Measurements from ENCODE around the gene UST.
"Not testable (repeated sequence)": the region's sequence is repeated elsewhere in the genome, so short reads cannot be mapped to it uniquely, and the experiment has no call there.

Gene UST

DNA sequence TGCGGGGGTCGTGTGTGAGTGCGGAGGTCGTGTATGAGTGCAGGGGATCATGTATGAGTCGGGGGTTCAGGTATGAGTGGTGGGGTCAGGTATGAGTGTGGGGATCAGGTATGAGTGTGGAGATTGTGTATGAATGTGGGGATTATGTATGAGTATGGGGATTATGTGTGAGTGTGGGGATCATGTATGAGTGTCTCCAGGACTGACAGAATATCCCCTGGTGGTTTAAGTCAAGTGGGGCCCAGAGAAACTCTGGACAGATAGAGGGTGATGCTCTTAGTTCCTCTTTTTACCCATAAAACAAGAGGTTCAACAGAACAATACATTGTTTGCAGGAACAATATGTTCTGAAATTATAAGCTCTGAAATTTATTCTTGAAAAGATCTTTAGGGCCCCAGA lies 131.9 kb downstream of the UST start:
- no peak for DNase-seq

DNA sequence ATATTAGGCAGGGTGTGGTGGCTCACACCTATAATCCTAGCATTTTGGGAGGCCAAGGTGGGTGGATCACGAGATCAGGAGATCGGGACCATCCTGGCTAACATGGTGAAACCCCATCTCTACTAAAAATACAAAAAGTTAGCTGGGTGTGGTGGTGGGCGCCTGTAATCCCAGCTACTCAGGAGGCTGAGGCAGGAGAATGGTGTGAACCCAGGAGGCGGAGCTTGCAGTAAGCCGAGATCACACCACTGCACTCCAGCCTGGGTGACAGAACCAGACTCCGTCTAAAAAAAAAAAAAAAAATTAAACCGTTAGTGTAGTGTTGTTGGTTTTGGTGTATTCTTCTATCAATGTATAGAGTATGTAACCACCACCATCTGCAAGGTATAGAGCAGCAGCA lies 133.9 kb downstream of the UST start:
- DNase-seq, result not testable (repeated sequence)

DNA sequence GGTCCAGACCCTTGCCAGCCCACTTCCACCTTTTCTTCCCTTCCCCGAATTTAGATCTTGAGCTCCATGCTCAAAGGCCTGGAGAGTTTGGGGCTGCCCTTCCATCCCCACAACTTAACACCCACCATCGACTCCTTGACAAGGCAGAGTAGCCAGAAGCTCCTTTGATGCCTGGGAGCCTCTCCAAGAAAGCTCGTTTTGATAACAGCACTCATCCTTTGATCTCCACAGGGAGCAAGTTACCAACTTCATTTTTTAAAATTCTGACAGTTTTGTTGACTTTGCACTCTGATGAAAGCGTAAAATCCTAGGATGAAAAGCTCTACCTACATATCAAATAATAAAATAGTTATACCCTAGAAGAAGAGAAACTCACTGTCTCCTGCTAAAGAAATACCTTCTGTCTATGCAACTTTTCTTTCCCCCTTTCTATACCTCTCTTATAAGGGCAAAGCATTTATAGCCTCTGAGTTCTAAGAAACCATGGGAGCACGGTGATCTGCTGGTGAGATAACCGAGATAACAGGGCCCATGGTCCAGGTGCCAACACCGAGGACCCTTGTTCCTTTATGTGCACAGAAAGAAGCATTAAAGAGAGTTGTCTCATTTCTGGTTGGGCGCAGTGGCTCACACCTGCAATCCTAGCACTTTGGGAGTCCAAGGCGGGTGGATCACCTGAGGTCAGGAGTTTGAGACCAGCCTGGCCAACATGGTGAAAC lies 134.9 kb downstream of the UST start:
- no peak for DNase-seq

DNA sequence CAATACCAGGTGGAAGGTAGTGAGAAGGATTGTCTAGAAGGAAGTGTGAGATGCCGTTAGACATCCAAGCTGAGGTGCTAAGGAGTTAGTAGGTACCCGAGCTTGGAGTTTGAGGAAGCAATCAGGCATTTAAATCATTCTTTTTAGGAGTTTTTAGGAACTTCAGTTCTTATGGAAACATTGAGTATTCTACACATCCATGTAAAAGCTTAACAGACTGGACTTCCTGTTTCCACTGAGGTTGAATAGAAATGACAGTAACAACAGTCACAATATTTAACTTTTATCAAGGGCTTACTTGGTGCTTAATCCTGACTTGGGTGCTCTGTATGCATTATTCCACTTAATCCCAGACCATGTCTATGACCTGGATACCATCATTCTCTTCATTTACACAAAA lies 136.4 kb downstream of the UST start:
- no peak for DNase-seq

DNA sequence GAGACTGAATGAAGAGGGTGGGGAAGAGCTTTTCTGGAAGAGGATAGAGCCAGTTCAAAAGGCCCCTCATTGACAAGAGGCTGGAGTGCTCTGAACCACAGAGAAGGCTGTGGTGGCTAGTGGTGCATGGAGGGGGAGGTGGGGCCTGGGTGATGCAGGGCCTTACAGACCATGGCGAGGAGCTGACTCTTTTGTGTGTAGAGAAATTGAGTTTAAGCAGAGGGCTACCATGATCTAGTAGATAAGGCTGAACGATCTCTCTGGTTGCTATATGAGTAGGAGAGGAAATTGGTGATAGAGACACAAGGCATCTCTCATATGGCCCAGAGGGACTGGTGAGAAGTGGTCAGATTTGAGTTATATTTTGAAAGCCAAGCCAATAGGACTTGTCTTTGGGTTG lies 137.6 kb downstream of the UST start:
- DNase-seq, result no peak

DNA sequence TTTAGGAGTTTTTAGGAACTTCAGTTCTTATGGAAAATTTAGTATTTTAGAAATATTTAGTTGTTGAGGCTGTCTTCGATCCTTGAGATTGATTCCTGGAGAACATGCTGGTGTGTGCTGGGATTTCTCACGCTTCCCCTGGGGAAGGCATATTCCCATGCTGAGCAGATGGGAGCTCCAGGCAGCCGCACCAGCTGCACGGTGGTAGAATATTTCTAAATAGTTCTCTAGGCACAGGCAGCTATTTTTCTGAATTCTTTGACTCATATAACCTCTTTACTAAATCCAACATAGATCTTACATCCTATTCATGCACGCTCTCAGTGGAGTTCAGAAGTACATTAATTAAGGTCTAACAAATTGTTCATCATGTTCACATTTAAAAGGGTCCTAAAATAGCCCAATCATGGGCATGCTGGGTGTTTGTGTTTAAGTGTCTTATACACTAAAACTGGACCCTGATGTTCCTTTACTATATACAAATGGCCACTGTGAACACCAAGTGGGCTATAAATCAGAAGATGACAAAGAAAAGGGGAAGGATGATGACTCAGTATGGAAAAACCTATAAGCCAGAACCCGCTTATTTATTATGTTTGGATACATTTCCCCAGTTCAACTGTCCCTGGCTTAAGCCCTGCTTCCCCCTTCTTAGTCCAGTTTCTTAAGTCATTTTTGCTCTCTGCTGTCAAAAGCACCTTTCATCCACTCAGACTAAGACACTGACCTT lies 138.5 kb downstream of the UST start:
- no peak for DNase-seq

DNA sequence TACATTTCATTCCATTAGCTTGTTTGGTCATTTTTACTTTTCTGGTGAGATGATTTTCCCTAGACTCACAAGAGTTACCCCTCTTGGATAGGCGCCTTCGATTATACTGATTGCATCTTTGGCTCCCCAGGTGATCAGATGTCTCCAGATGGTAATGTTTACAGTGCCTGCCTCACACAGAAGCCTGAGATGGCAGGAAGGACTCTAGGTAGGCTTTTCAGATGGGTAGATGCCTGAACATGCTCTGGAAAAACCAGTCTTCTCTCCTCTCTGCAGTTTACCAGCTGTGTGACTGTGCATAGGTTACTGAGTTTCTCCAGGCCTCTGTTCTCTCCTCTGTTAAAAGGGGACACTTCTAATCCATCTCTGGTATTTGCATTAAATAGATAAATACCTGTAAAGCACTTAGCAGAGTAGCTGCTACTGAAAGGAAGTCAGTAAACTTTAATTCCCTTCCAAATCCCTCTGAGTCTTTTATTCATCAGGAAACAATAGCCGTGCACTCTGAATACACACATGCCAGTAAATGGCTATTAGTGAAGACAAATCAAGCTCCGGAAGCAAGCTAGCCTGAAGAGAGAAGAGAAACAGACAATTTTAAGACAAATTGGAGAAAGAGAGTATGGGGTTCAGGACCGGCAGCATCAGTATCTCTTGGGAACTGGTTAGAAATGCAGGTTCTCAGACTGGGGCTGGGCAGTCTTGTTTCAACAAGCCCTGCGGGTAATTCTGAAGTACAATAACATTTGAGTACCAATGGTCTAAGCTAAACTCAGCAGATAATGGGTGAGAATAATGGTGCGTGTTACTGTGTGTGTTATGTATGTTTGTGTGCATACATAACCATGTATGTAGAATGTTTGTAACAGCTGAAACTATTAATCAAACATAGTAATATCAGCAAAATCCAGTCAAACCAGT lies 139.4 kb downstream of the UST start:
- no peak for DNase-seq

DNA sequence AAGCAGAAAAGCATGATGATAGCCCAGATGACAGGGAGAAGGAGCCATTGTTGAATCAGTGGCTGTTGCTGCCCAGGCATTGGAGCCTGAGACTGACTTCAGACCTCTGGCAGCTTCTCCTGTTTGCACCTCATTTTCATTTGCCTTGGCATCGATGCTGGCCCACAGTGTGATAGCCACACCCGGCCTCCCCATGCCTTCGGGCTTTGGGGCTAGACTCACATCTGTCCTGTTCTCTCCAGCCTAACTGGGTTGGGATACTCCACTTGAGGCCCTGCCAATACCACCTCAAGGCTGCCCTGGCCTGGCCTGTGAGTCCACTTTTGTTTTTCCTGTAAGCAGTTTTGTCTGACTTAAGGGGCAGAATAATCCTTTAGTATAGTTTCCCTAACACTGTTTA lies 140.4 kb downstream of the UST start:
- no peak for DNase-seq

DNA sequence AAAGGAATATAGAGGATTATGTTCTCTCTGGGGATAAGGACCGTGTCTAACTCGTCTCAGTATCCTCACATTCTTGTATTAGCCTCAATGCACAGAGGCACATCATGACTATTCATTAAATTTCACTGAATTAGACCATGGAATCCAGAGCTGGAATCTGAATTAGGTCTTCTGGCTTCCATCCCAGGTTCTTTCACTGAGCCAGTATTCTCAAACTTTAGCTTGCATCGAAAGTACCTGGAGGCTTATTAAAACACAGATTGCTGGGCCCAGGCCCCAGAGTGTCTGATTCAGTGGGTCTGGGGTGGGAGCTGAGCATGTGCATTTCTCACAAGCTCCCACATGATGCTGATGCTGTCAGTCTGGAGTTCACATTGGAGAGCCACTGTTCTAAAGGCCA lies 142.0 kb downstream of the UST start:
- no peak for DNase-seq

DNA sequence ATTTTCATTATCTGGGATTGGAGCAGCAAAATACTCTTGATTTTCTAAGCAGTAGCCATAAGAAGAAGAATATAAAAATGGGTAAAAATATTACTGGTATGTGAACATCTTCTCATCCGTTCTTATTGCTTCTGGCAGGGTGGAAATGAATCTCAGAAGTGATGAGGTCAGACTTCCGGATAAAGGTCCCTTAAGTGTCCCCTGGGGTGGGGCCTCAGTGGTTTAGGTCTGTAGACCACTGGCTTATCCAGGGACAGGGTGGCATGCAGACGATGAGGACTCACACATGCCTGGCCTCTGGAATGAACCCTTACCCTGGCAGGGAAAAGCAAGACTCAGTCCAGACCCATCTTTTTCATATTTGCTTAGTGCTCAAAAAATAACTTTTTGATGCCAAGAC lies 143.3 kb downstream of the UST start:
- no peak for DNase-seq

DNA sequence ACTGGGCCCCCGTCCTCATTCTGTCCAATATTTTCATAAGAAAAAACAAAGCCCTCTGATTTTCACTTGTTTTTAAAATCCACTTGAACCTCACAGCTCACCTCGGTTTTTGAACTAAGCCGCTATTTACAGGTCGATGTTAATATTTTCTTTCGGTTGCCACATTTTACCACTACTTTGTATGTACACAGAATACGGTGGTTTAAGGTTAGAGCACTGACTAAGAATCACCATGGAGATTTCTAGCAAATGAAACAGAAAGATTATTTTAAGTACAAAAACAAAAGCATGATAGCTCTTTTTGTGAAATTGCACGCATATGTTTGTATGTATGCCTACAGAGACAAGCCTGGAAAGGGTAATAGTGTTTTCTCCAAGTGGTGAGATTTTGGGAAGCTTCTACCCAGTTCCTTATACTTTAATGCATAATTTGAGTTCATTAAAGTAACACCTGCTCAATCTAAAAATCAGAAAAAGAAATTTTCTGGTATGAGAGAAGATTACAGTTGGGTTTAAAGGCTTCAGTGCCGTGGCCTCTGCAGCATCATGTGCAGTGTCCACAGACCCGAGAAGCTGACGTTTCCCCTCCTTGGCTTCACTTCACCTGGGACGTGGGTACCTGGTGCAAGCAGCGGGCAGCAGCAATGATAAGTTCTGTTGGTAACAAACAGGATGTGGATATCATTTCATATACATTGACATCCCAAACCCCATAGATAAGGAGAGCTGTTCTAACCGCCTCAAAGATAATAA lies 144.0 kb downstream of the UST start:
- DNase-seq, result no peak

DNA sequence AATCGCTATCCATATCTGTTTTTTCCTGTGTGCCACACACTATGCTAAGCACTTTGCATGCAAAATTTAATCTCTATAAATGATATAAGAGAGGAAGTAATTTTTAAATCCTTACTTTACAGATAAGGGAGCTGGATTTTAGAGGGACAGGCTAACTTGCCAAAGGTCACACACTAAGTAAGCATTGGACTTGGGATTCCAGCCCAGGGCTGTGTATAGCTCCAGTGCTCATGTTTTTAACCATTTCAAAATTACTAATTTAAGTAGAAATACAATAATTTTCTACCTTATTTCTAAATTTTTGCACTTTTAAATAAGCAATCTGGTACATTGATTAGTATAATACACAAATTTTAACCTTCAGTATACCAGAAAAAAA lies 144.6 kb downstream of the UST start:
- no peak for DNase-seq

DNA sequence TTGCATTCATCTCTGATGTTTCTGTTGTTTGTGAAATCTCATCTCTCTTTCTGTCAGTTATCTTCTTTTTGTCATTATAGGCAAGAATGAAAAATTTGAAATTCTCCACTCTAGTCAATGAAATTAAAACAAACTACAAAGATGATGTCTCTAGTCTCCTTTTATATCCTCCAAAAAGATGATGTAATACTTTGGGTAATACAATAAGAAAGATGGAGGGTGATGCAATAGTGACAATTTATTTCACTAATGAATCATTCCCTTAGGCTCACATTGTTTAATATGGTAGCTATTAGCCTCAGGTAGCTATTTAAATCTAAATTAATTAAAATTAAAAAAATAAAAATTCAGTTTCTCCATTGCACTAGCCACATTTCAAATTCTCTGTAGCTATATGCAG lies 145.4 kb downstream of the UST start:
- DNase-seq, result no peak

DNA sequence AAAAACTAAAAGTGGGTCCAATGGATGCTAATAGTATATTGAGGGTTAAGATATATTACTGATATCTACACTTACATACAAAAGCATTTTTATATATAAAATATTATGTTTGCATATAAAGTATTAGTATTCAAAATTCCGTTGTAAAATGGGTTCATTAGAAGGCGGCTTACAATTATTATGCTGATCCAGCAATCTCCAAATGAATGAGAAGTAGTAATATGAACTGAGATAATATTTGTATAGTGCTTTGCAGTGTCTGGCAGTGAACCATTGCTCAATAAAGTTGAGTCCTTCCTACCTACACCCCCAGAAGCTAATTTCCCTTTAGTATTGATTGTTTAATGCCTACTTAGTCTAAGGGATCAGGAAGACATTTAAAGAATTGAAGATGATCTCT lies 146.2 kb downstream of the UST start:
- DNase-seq, result no peak

DNA sequence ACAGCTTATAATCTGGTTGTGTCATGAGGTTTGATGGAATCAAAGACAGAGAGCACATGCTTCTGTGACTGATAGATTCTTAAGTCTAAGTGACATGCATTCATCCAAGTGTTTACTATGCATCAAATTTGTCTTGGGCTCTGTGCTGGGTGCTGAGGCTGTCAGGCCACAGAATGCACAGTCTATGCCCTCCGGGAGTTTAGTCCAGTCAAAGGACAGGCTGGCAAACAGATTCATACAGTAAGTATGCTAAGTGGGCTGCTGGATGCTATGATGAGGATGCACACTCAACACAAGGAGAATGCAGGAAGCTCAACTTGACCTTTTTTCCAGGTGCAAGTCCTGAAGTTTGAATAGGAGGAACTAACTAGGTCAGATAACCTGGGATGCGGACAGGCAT lies 146.7 kb downstream of the UST start:
- DNase-seq, result no peak

DNA sequence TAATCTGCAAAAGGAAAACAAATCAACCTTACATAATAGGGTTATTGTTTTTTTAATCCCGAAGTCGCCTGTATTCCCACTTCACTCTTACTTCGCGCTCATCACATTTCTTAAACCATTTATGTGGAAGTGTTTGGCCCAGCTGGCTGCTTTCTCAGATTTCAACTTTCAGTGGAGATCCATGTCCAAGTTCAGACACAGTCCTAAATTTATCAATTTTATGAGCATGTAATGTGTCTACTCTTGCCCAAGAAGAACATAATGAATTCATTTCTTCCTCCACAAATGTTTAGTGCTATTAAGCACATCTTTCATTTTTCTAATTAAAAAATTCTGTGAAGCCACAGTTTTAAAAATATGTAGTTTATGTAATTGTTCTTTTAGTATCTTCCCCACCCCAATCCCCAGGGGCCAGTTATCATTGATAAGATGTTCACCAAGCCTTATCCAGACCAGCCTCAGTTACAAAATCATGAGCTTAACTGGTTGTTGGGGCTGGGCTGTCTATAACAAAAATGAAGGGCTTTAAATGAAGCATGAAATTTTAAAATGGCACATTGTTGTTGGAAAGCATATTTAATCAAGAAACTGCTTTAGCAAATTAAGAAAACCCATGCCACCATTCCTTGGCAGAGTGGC lies 151.7 kb downstream of the UST start:
- DNase-seq, result no peak

DNA sequence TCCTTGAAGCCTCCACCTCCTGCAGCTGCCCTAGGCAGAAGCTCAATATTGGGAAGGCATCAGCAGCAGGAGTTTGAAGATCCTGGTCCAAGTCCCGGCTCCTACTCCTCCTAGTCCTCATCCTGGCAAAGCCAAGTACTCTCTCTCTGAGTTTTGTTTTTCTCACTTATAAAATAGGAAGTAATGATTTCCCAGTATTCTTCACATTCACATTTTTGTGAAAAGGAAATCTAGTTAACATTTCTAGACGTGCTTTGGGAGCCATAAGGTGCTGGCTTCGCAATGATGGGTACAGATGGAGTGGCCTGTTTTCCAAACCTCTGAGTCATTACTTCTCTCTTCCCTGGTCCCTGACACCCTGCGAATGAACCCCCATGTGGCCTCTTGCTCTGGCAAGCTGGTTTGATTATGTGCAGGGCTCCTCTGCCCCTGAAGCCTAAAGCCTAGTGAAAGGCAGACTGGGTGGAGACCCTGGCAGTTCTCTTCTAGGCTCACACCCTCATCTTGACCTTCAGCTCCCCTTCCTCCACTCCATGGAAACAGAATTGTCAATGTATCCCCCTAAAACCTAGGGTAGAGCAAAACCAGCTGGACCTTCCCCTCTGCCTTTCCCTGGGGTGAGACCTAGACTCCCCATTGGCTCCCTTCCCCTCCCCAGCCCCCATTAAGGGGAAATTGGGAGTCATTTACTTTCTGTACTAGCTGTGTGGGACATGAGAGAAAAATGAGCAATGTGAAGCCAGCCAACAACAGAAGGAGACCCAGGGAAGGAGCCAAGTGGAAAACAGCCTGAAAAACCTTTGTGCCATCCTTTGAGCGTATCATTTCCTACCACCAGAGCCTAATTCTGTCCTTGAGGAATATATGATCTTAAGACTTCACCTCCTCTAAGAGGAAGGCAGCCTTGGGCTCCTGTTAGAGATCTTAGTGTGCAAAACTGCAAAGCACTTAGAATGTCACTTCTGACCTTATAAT lies 158.4 kb downstream of the UST start:
- no peak for DNase-seq

DNA sequence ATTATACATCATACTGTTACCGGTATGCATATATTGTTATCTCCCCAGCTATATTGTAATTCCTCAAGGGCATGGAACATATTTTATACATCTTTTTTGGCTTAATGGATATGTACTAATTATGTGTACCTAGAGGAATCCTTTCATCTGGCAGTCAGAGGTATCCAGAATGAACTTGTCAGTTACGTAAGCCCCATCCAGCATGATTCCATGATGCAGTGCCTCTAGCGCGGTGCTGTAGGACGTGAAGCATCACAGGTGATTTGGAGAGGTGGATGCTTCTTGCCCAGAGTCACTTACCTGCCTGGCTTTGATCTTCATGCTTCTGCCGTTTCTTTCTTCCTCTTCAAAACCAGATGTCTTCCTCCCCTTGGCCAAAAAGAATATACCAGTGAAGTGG lies 159.1 kb downstream of the UST start:
- DNase-seq, result no peak

DNA sequence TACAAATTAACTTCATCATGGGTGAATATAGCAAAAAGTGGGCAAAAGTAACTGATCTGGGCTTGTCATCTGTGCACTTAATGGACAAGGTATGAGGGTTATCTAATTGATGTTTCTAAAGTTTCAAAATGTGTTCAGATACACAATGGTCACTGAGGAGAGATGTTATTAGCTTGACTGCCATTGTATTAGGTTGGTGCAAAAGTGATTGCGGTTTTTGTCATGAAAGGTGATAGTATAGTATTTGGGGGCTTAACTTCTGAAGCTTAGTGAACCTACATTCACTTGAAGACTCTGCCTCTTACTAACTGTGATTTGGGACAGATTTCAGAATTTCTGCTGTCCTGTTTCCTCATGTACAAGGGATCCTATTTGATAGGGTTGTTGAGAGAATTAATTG lies 159.6 kb downstream of the UST start:
- no peak for DNase-seq

DNA sequence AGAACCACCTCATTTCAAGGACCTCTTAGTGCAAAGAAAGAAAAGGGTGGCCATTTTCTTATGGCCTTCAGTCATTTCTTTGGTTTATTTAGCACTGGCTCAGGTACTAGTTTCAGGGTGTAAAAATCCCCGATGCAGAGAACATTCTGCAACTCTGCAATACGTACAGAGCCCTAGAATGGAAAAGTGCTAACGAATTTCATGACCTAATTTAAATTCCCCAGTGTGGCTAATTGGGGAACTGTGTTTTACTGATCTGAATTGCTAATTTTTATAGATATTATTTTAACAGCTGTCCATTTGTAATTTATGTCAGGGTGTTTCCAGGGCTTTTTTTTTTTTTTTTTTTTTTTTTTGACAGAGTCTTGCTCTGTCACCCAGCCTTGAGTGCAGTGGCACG lies 160.7 kb downstream of the UST start:
- DNase-seq, result no peak

DNA sequence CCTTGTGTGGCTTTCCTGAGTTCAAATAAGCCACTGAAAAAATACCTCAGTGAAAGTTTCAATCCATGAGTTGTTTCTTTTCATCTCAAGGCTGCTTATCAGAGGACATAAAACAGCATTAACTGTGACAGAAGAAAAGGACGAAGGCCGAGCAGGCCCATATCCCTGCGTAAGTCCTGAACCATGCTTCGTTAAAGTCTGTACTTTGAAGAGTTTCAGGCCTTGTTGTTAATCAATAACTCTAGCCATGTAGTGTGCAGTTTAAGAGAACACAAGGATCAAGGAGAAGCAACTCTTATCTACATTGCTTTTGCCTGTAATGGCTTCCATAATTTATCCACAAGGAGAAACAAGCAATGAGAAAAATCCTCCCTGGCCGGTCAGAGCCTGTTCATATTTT lies 165.4 kb downstream of the UST start:
- no peak for DNase-seq

Measured in stimulated activated CD4-positive, alpha-beta T cell treated with anti-CD3 and anti-CD28 coated beads, Interleukin-4, amount 100 ng/mL, for 24 hours (primary cell).